ENCODE results near the gene PLSCR4.

DNA sequence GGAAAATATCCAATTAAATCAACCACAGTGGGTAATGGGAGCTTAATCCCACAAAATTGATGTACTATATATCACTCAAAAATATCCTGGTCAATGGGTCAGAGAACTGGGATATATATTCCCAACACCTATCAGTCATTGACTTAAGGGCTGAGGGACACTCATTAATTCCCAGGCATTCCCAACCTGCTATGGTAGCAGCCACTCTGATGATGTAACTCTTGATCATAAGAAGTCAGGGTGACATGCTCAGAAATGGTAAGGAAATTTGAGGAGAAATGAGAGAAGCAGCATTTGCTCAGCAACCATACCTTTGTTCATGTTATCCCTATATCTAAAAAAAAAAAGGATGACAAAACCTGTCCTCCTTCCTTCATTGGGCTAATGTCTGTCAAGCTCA is 86.8 kb downstream of the PLSCR4 start:
- TF ChIP-seq, protein P1, sequence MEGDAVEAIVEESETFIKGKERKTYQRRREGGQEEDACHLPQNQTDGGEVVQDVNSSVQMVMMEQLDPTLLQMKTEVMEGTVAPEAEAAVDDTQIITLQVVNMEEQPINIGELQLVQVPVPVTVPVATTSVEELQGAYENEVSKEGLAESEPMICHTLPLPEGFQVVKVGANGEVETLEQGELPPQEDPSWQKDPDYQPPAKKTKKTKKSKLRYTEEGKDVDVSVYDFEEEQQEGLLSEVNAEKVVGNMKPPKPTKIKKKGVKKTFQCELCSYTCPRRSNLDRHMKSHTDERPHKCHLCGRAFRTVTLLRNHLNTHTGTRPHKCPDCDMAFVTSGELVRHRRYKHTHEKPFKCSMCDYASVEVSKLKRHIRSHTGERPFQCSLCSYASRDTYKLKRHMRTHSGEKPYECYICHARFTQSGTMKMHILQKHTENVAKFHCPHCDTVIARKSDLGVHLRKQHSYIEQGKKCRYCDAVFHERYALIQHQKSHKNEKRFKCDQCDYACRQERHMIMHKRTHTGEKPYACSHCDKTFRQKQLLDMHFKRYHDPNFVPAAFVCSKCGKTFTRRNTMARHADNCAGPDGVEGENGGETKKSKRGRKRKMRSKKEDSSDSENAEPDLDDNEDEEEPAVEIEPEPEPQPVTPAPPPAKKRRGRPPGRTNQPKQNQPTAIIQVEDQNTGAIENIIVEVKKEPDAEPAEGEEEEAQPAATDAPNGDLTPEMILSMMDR (IDR thresholded peaks at IDR 0.05) = no peak
- no peak for TF ChIP-seq POLR2AphosphoS5 (IDR thresholded peaks at IDR 0.05; ENCODE audit: low read depth, low read length)
- no peak for TF ChIP-seq SIN3A (IDR thresholded peaks at IDR 0.05; ENCODE audit: borderline replicate concordance, insufficient read depth, low read depth, low read length)
